Fibroblast of lung (primary cell): ENCODE results near the gene CDK13.

Experiments used
- CTCF ChIP-seq, 2 donors: IDR thresholded peaks in 1 of 2; conservative IDR thresholded peaks in 1 of 2; 1 replicate in 1 of 2; 2 replicates in 1 of 2; pipeline ENCODE4 v1.5.1; 2011 to 2012; ENCODE audit warnings: low read length in 2 of 2, control low read depth in 1 of 2, inconsistent platforms in 1 of 2, low read depth in 1 of 2, mild to moderate bottlenecking in 1 of 2
- EZH2 ChIP-seq: IDR thresholded peaks from 2 replicates; pipeline ENCODE4 v1.5.1; 2012; ENCODE audit warnings: low read length, control low read depth, mild to moderate bottlenecking; ENCODE audit errors: missing control alignments

- no peak for TF ChIP-seq CTCF (conservative IDR thresholded peaks at IDR 0.05 in 1 of 2, IDR thresholded peaks at IDR 0.05 in 1 of 2; ENCODE audit: low read depth in 1 of 2, low read length in 2 of 2)
- TF ChIP-seq EZH2, result no peak
These were observed 170.0 kb downstream of the CDK13 start for GRCh38 chr7:40120020-40120419.
